ENCODE data around the gene RASGRF2.

RASGRF2 gene

DNA sequence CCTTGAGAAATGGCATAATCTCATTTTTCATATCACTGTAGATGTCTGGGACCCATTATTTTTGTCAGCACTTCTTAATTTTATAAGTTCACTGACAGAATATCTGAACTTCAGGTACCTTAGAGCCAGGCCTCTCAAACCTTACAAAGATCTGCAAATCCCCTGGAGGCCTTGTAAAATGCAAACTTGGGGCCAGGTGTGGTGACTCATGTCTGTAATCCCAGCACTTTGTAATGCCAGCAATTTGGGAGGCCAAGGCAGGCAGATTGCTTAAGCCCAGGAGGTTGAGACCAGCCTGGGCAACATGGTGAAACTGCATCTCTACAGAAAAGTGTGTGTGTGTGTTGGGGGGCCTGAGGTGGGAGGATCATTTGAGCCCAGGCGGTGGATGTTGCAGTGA lies 30.8 kb downstream of the RASGRF2 start:
- Histone ChIP-seq H3K9me2 (replicated peaks; ENCODE audit: control insufficient read depth, low read length) (no peaks in the 10 kb centered on the region), H3K4me1 (ENCODE audit: control insufficient read depth, low read length) (no peaks in the 10 kb centered on the region), H3K27me3 (ENCODE audit: control insufficient read depth, low read length) (no peaks in the 10 kb centered on the region), H3K9me3 (ENCODE audit: control insufficient read depth, insufficient read depth, low read length) (no peaks in the 10 kb centered on the region), H3F3A (ENCODE audit: control insufficient read depth, insufficient read depth) (no peaks in the 10 kb centered on the region), H3K4me3 (ENCODE audit: low read length) (no peak overlapping the region), H4K20me1 (ENCODE audit: control insufficient read depth, insufficient read depth, low read depth, low read length) (no peaks in the 10 kb centered on the region), H3K27ac (ENCODE audit: low read depth, low read length) (no peak overlapping the region), H3K36me3 (ENCODE audit: control insufficient read depth, low read length) (no peaks in the 10 kb centered on the region), H3K4me2 (ENCODE audit: low read length) (no peak overlapping the region), H3K79me2 (ENCODE audit: control insufficient read depth, low read length) (no peaks in the 10 kb centered on the region)
- TF ChIP-seq EZH2phosphoT487 (IDR thresholded peaks at IDR 0.05; ENCODE audit: borderline replicate concordance, low read length), result no peak
- TF ChIP-seq, protein P1, sequence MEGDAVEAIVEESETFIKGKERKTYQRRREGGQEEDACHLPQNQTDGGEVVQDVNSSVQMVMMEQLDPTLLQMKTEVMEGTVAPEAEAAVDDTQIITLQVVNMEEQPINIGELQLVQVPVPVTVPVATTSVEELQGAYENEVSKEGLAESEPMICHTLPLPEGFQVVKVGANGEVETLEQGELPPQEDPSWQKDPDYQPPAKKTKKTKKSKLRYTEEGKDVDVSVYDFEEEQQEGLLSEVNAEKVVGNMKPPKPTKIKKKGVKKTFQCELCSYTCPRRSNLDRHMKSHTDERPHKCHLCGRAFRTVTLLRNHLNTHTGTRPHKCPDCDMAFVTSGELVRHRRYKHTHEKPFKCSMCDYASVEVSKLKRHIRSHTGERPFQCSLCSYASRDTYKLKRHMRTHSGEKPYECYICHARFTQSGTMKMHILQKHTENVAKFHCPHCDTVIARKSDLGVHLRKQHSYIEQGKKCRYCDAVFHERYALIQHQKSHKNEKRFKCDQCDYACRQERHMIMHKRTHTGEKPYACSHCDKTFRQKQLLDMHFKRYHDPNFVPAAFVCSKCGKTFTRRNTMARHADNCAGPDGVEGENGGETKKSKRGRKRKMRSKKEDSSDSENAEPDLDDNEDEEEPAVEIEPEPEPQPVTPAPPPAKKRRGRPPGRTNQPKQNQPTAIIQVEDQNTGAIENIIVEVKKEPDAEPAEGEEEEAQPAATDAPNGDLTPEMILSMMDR (IDR thresholded peaks at IDR 0.05; ENCODE audit: low read depth, low read length, poor library complexity, severe bottlenecking), result no peak

DNA sequence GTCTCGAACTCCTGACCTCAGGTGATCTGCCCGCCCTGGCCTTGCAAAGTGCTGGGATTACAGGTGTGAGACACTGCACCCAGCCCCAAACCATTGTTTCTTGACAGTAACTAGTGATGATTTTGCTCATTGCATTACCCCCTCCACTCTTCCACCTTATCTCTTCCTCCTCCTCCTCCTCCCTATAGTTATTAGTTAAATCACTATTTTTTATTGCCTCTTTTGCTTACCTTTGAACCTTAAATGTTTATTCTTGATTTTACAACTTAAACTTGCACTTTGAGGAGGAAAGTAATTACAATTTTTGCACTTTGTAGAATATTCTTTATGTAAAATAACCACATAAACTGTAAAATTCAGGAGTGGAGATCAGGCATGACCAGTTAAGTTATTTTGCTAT lies 35.7 kb downstream of the RASGRF2 start:
- Histone ChIP-seq H3K27ac (ENCODE audit: low read depth, low read length) (no peak overlapping the region), H3K9me3 (ENCODE audit: control insufficient read depth, insufficient read depth, low read length) (no peaks in the 10 kb centered on the region), H3K4me2 (ENCODE audit: low read length) (no peak overlapping the region), H3K79me2 (ENCODE audit: control insufficient read depth, low read length) (no peaks in the 10 kb centered on the region), H3K36me3 (ENCODE audit: control insufficient read depth, low read length) (no peaks in the 10 kb centered on the region), H3K4me1 (ENCODE audit: control insufficient read depth, low read length) (no peaks in the 10 kb centered on the region), H3K4me3 (ENCODE audit: low read length) (no peak overlapping the region), H3K9me2 (replicated peaks; ENCODE audit: control insufficient read depth, low read length) (no peaks in the 10 kb centered on the region), H3K27me3 (ENCODE audit: control insufficient read depth, low read length) (peaks cover 3% of the 10 kb centered on the region; the same call in 1 of the 2 replicates), H3F3A (ENCODE audit: control insufficient read depth, insufficient read depth) (no peaks in the 10 kb centered on the region), H4K20me1 (ENCODE audit: control insufficient read depth, insufficient read depth, low read depth, low read length) (no peaks in the 10 kb centered on the region)
- TF ChIP-seq EZH2phosphoT487 (IDR thresholded peaks at IDR 0.05; ENCODE audit: borderline replicate concordance, low read length), result no peak
- TF ChIP-seq, protein P1 (IDR thresholded peaks at IDR 0.05; ENCODE audit: low read depth, low read length, poor library complexity, severe bottlenecking), result no peak

DNA sequence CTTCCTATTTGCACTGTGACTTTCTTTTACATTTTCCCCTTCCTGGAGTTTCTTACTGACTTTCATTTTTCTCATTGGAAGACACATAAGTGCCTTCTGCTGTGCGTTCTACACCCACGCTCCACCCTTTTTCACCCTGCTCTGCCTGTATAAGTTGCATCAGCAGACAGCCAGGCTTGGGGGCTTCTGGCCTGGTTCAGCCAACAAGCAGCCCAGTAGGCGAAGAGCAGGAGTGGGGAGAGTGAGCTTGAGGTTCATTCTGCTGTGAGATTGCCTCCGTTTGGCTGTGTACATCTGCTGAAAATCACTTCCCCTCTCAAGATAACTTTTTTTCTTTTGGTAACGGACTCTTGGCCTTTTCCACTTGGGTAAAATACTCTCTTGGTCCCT lies 38.4 kb downstream of the RASGRF2 start:
- Histone ChIP-seq H3K27me3 (ENCODE audit: control insufficient read depth, low read length) (peaks cover 3% of the 10 kb centered on the region; the same call in 1 of the 2 replicates), H3K9me3 (ENCODE audit: control insufficient read depth, insufficient read depth, low read length) (no peaks in the 10 kb centered on the region), H3F3A (ENCODE audit: control insufficient read depth, insufficient read depth) (no peaks in the 10 kb centered on the region), H3K27ac (ENCODE audit: low read depth, low read length) (no peak overlapping the region), H3K9me2 (replicated peaks; ENCODE audit: control insufficient read depth, low read length) (no peaks in the 10 kb centered on the region), H3K36me3 (ENCODE audit: control insufficient read depth, low read length) (no peaks in the 10 kb centered on the region), H4K20me1 (ENCODE audit: control insufficient read depth, insufficient read depth, low read depth, low read length) (no peaks in the 10 kb centered on the region), H3K79me2 (ENCODE audit: control insufficient read depth, low read length) (no peaks in the 10 kb centered on the region), H3K4me3 (ENCODE audit: low read length) (no peak overlapping the region), H3K4me2 (ENCODE audit: low read length) (no peak overlapping the region), H3K4me1 (ENCODE audit: control insufficient read depth, low read length) (no peaks in the 10 kb centered on the region)
- TF ChIP-seq, protein P1 (IDR thresholded peaks at IDR 0.05; ENCODE audit: low read depth, low read length, poor library complexity, severe bottlenecking), result no peak
- no peak for TF ChIP-seq EZH2phosphoT487 (IDR thresholded peaks at IDR 0.05; ENCODE audit: borderline replicate concordance, low read length)
